HEK293 (cell line): ENCODE measurements around the gene RAN.

ENCODE experiments used
- CTCF ChIA-PET: fragments of 350-600 bp; formaldehyde crosslinking; extraction: SDS; loops from one replicate; lab custom pipeline; 2021; ENCODE audit warnings: antibody characterized with exemption; lab: Yijun Ruan, JAX
- POLR2A ChIA-PET: fragments of 300-600 bp; formaldehyde crosslinking; extraction: SDS; loops from one replicate; lab custom pipeline; 2020; ENCODE audit warnings: antibody characterized with exemption, inconsistent platforms; lab: Yijun Ruan, JAX
- H3K27ac ChIP-seq: fragments of 200-500 bp; sonication (Bioruptor generic); 2 replicates; pipeline ENCODE4 v1.5.1; 2014; ENCODE audit warnings: low read depth, low read length, control low read depth, inconsistent platforms; ENCODE audit errors: extremely low read depth
- H3K36me3 ChIP-seq, 2 experiments: fragments of 200-500 bp in 1 of 2; sonication (Bioruptor generic) in 1 of 2; 1 replicate in 1 of 2; 2 replicates in 1 of 2; pipeline ENCODE4 v1.5.1; 2014 to 2017; ENCODE audit warnings: inconsistent platforms in 2 of 2, low read length in 2 of 2; ENCODE audit not compliant: control insufficient read depth in 2 of 2, insufficient read depth in 1 of 2
- H3K4me1 ChIP-seq: fragments of 200-500 bp; sonication (Bioruptor generic); 2 replicates; pipeline ENCODE4 v1.5.1; 2014; ENCODE audit warnings: mild to moderate bottlenecking, low read length, inconsistent platforms; ENCODE audit not compliant: control insufficient read depth, insufficient read depth
- H3K4me3 ChIP-seq: 2 replicates; pipeline ENCODE4 v1.5.1; 2011; ENCODE audit warnings: low read depth, mild to moderate bottlenecking, control low read depth, low read length, moderate library complexity
- H3K9me3 ChIP-seq: fragments of 200-500 bp; sonication (Bioruptor generic); 2 replicates; pipeline ENCODE4 v1.5.1; 2014; ENCODE audit warnings: low read depth, low read length, inconsistent platforms; ENCODE audit not compliant: control insufficient read depth, insufficient read depth
- BCL11B ChIP-seq: fragments of 450-650 bp; formaldehyde crosslinking; IDR thresholded peaks from 2 replicates; pipeline ENCODE4 v1.5.1; 2016; ENCODE audit warnings: low read depth, missing biosample characterization, missing genetic modification characterization
- GLI2 ChIP-seq: fragments of 450-650 bp; formaldehyde crosslinking; IDR thresholded peaks from 2 replicates; pipeline ENCODE4; 2017; ENCODE audit warnings: missing biosample characterization, missing genetic modification characterization, low read depth, borderline replicate concordance
- KLF16 ChIP-seq: fragments of 450-650 bp; formaldehyde crosslinking; IDR thresholded peaks from 2 replicates; pipeline ENCODE4 v1.5.1; 2017; ENCODE audit warnings: missing biosample characterization, missing genetic modification characterization
- KLF8 ChIP-seq: fragments of 450-650 bp; formaldehyde crosslinking; IDR thresholded peaks from 2 replicates; pipeline ENCODE4 v1.5.1; 2016; ENCODE audit warnings: missing biosample characterization, missing genetic modification characterization
- KLF9 ChIP-seq: fragments of 450-650 bp; formaldehyde crosslinking; IDR thresholded peaks from 2 replicates; pipeline ENCODE4 v1.5.1; 2016; ENCODE audit warnings: missing biosample characterization, missing genetic modification characterization, low read depth
- MYNN ChIP-seq: fragments of 450-650 bp; formaldehyde crosslinking; IDR thresholded peaks from 2 replicates; pipeline ENCODE4 v1.5.1; 2016; ENCODE audit warnings: missing biosample characterization, missing genetic modification characterization, borderline replicate concordance
- YY1 ChIP-seq: fragments of 450-650 bp; formaldehyde crosslinking; IDR thresholded peaks from 2 replicates; pipeline ENCODE4 v1.5.1; 2018; ENCODE audit warnings: missing biosample characterization, missing genetic modification characterization
- ZBTB6 ChIP-seq: fragments of 450-650 bp; formaldehyde crosslinking; IDR thresholded peaks from 2 replicates; pipeline ENCODE4 v1.5.1; 2017; ENCODE audit warnings: missing biosample characterization, missing genetic modification characterization
- ZFP69B ChIP-seq: fragments of 450-650 bp; formaldehyde crosslinking; IDR thresholded peaks from 2 replicates; pipeline ENCODE4 v1.5.1; 2016; ENCODE audit warnings: missing biosample characterization, missing genetic modification characterization
- ZNF157 ChIP-seq: fragments of 450-650 bp; formaldehyde crosslinking; IDR thresholded peaks from 2 replicates; pipeline ENCODE4 v1.5.1; 2016; ENCODE audit warnings: missing biosample characterization, missing genetic modification characterization
- ZNF302 ChIP-seq: fragments of 450-650 bp; formaldehyde crosslinking; IDR thresholded peaks from 2 replicates; pipeline ENCODE4 v1.5.1; 2016; ENCODE audit warnings: missing biosample characterization, missing genetic modification characterization, low read depth
- ZNF391 ChIP-seq: fragments of 450-650 bp; formaldehyde crosslinking; IDR thresholded peaks from 2 replicates; pipeline ENCODE4 v1.5.1; 2016; ENCODE audit warnings: low read depth, missing biosample characterization, missing genetic modification characterization, borderline replicate concordance
- ZNF416 ChIP-seq: fragments of 450-650 bp; formaldehyde crosslinking; IDR thresholded peaks from 2 replicates; pipeline ENCODE4 v1.5.1; 2016; ENCODE audit warnings: missing biosample characterization, missing genetic modification characterization
- ZNF473 ChIP-seq: fragments of 450-650 bp; formaldehyde crosslinking; IDR thresholded peaks from 2 replicates; pipeline ENCODE4 v1.5.1; 2017; ENCODE audit warnings: missing biosample characterization, missing genetic modification characterization
- ZNF600 ChIP-seq: fragments of 450-650 bp; formaldehyde crosslinking; IDR thresholded peaks from 2 replicates; pipeline ENCODE4 v1.5.1; 2016; ENCODE audit warnings: missing biosample characterization, missing genetic modification characterization
- TF ChIP-seq, protein P1 (sequence below): fragments of 450-650 bp; formaldehyde crosslinking; IDR thresholded peaks from 2 replicates; pipeline ENCODE4 v1.5.1; 2016; ENCODE audit warnings: missing biosample characterization, missing genetic modification characterization
- TF ChIP-seq, protein P2 (sequence below): fragments of 450-650 bp; formaldehyde crosslinking; IDR thresholded peaks from 2 replicates; pipeline ENCODE4 v1.5.1; 2016; ENCODE audit warnings: missing biosample characterization, missing genetic modification characterization
- TF ChIP-seq, protein P3 (sequence below): fragments of 450-650 bp; formaldehyde crosslinking; IDR thresholded peaks from 2 replicates; pipeline ENCODE4 v1.5.1; 2017; ENCODE audit warnings: missing biosample characterization, missing genetic modification characterization
- TF ChIP-seq, protein P4 (sequence below): fragments of 450-650 bp; formaldehyde crosslinking; IDR thresholded peaks from 2 replicates; pipeline ENCODE4 v1.5.1; 2016; ENCODE audit warnings: missing biosample characterization, missing genetic modification characterization

The RAN gene

GRCh38 chr12:130870442-130871285 lies 1.2 kb upstream of the RAN start:
- Histone ChIP-seq H3K36me3 (peaks cover 22 to 33% of the 10 kb centered on the region in 2 experiments), H3K9me3 (no peaks in the 10 kb centered on the region), H3K27ac (no peak overlapping the region; the same call in 1 of the 2 replicates), H3K4me3 (no peak overlapping the region), H3K4me1 (peaks cover 5% of the 10 kb centered on the region; the same call in 1 of the 2 replicates)
- POLR2A ChIA-PET, result no interaction called here
- no peak for TF ChIP-seq ZNF157 (tag by site-specific recombination)
- no peak for TF ChIP-seq KLF8
- TF ChIP-seq, protein P1, sequence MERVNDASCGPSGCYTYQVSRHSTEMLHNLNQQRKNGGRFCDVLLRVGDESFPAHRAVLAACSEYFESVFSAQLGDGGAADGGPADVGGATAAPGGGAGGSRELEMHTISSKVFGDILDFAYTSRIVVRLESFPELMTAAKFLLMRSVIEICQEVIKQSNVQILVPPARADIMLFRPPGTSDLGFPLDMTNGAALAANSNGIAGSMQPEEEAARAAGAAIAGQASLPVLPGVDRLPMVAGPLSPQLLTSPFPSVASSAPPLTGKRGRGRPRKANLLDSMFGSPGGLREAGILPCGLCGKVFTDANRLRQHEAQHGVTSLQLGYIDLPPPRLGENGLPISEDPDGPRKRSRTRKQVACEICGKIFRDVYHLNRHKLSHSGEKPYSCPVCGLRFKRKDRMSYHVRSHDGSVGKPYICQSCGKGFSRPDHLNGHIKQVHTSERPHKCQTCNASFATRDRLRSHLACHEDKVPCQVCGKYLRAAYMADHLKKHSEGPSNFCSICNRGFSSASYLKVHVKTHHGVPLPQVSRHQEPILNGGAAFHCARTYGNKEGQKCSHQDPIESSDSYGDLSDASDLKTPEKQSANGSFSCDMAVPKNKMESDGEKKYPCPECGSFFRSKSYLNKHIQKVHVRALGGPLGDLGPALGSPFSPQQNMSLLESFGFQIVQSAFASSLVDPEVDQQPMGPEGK (tag by site-specific recombination), result no peak
- no peak for TF ChIP-seq GLI2
- TF ChIP-seq ZNF416 (tag by site-specific recombination), result no peak
- TF ChIP-seq, protein P2, sequence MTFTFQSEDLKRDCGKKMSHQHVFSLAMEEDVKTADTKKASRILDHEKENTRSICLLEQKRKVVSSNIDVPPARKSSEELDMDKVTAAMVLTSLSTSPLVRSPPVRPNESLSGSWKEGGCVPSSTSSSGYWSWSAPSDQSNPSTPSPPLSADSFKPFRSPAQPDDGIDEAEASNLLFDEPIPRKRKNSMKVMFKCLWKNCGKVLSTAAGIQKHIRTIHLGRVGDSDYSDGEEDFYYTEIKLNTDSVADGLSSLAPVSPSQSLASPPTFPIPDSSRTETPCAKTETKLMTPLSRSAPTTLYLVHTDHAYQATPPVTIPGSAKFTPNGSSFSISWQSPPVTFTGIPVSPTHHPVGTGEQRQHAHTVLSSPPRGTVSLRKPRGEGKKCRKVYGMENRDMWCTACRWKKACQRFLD (tag by site-specific recombination), result no peak
- no peak for TF ChIP-seq ZNF473
- no peak for TF ChIP-seq ZFP69B (tag by site-specific recombination)
- no peak for TF ChIP-seq BCL11B
- TF ChIP-seq, protein P3, sequence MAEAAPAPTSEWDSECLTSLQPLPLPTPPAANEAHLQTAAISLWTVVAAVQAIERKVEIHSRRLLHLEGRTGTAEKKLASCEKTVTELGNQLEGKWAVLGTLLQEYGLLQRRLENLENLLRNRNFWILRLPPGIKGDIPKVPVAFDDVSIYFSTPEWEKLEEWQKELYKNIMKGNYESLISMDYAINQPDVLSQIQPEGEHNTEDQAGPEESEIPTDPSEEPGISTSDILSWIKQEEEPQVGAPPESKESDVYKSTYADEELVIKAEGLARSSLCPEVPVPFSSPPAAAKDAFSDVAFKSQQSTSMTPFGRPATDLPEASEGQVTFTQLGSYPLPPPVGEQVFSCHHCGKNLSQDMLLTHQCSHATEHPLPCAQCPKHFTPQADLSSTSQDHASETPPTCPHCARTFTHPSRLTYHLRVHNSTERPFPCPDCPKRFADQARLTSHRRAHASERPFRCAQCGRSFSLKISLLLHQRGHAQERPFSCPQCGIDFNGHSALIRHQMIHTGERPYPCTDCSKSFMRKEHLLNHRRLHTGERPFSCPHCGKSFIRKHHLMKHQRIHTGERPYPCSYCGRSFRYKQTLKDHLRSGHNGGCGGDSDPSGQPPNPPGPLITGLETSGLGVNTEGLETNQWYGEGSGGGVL (tag by site-specific recombination), result no peak
- TF ChIP-seq KLF16 (tag by site-specific recombination), result no peak
- TF ChIP-seq ZNF391 (tag by site-specific recombination), result no peak
- no peak for TF ChIP-seq ZNF302 (tag by site-specific recombination)
- TF ChIP-seq, protein P4, sequence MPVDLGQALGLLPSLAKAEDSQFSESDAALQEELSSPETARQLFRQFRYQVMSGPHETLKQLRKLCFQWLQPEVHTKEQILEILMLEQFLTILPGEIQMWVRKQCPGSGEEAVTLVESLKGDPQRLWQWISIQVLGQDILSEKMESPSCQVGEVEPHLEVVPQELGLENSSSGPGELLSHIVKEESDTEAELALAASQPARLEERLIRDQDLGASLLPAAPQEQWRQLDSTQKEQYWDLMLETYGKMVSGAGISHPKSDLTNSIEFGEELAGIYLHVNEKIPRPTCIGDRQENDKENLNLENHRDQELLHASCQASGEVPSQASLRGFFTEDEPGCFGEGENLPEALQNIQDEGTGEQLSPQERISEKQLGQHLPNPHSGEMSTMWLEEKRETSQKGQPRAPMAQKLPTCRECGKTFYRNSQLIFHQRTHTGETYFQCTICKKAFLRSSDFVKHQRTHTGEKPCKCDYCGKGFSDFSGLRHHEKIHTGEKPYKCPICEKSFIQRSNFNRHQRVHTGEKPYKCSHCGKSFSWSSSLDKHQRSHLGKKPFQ, result no peak
- no peak for TF ChIP-seq YY1 (tag by site-specific recombination)
- TF ChIP-seq ZNF600, result no peak
- no peak for TF ChIP-seq MYNN (tag by site-specific recombination)
- no peak for TF ChIP-seq ZBTB6 (tag by site-specific recombination)
- no peak for TF ChIP-seq KLF9 (tag by site-specific recombination)
- CTCF ChIA-PET, result interaction anchor here (0.7 to 1.2 kb wide), 2 partner anchors 15 to 906 kb away, joined by 3 to 5 read pairs; no protein-coding TSS in a partner anchor
